GM18868 (cell line): Measurements from ENCODE around the gene E2F7.
"Not testable (repeated sequence)": the region's sequence is repeated elsewhere in the genome, so short reads cannot be mapped to it uniquely, and the experiment has no call there.

Source experiments
- ATAC-seq: cut with Tn5 transposase; IDR thresholded peaks from one replicate; pipeline ENCODE4 v1.9.1; 2021; ENCODE audit warnings: mild to moderate bottlenecking, moderate library complexity; ENCODE audit not compliant: unreplicated experiment

E2F7 gene, protein sequence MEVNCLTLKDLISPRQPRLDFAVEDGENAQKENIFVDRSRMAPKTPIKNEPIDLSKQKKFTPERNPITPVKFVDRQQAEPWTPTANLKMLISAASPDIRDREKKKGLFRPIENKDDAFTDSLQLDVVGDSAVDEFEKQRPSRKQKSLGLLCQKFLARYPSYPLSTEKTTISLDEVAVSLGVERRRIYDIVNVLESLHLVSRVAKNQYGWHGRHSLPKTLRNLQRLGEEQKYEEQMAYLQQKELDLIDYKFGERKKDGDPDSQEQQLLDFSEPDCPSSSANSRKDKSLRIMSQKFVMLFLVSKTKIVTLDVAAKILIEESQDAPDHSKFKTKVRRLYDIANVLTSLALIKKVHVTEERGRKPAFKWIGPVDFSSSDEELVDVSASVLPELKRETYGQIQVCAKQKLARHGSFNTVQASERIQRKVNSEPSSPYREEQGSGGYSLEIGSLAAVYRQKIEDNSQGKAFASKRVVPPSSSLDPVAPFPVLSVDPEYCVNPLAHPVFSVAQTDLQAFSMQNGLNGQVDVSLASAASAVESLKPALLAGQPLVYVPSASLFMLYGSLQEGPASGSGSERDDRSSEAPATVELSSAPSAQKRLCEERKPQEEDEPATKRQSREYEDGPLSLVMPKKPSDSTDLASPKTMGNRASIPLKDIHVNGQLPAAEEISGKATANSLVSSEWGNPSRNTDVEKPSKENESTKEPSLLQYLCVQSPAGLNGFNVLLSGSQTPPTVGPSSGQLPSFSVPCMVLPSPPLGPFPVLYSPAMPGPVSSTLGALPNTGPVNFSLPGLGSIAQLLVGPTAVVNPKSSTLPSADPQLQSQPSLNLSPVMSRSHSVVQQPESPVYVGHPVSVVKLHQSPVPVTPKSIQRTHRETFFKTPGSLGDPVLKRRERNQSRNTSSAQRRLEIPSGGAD

DNA sequence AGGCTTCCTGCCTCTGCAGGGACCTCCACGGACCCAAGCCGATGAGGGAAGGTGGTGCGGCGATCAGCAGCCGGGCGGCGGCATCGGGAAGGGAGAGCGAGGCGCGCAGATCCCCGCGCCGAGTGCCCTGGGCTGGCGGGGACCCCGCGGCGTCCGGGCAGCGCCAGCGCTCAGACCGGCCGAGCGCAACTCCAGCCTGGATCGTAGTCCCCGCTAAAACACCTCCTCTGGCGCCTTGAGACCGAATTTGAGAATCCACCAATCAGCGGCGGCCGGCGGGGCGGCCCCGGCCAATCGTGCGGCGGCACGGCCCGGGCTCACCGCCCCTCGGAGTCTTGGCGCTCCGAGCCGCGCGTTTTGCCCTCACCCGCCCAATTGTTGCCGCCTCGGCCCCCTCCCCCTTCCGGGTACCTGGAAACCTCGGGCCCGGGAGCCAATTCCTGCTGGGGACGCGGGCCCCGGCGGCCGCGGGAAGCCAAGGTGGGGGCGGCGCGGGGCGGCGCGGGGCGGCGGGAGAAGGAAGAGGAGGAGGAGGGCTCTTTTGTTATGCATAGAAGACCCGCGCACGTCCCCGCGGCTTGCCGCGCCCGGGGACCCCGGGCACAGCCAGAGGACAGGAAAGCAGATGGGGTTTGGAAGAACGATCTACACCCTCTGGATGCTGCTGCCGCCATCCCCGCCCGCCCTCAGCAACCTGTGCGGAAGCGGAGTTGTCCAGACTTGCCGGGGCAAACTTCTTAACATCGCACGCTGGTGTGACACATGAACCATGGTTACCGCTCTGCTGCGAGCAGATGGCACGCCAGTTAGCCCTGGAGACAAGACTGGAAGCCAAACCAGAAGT is at the start of gene E2F7:
Gene E2F7, minus strand, starts transcription at position 209 of the 844 bp plus-strand sequence. CDS start 934 bp downstream, outside the sequence.
- ATAC-seq, result peak; percentile 68

DNA sequence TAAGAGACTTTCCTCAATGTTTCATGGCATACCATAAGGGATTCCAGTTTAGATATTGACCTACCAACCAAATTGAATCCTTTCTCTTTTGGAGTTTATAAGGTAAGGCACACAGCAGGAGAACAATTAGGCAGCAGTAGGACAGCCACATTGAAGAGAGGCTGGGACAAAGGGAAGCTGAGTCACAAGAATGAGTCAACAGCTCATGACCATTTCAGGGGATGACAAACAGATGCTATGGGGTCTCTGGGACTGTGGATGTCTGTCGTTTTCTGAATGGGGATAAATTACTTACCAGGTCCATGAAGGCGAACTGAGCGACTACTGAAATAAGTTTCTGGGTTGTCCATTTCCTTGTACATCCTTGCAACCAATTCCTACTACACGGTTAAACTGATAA is 48.6 kb upstream of the E2F7 start:
- ATAC-seq, result no peak

DNA sequence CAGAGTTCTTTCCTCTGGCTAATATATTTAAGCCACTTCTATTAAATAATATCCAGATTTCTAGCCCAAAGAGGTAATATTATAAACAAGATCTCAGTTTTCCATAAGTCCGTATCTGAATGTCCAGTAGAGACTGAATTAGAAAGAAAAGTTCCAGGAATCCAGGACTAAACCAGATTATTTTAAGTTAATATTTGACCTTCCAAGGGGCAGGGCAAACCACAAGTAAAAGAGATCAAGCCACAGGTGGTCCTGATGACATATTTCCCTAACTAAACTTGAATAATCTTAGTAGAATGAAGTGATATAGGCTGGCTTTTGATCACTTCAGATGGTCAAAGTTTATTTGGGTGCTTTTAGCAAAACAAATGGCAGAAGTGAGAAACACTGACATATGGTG is 43.3 kb upstream of the E2F7 start:
- ATAC-seq, result no peak

DNA sequence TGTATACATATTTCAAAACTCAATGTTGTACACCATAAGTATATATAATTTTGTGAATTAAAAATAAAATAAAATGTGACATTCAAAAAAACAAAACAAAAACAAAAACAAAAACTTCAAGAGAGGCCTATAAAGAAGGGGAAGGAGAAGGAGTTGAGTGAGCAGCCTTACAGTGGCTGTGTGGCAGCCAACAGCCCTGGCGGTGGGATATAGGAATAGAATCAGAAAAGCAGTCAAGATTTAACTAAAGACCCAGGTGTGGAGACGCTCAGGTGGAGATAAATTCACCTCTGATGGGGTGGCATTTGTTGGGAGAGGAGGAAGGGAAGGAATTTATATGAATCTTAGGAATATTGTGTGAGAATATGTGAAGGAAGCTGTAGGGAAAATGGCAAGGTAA is 41.8 kb upstream of the E2F7 start:
- ATAC-seq, result no peak

DNA sequence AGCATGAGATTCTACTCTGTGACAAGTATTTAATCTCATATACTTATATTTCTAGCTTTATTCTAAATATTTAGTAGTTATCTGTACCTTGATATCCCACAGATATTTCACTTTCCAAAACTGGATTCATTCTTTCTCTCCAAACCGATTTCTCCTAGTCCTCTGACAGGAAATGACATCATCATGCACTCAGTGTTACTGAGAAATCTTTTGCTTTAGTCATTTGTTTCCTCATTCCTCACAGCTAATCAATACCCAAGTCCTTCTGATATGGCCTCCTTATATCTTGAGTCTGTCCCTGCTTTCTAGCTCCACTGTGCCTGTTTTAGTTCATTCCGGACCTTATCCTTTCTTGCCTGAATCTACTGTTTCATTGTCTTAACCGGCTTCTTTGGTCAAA is 39.4 kb upstream of the E2F7 start:
- ATAC-seq, result no peak

DNA sequence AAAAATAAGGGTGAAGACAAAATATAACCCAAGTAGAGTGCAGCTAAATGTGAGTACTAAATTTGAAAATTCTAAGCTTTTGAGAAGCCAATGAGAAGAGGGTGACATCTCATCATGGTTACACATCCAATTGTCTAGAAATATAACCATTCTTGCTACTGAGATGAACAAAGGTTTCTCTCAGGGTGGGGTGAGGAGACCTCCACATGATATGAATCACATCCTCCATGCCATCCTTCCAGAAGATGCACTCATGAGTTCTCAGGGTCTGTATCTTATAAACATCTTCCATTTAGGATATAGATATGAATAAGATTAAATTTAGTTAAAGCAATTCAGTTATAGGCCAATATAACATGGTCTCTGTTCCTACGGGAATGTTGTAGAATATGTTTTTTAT is 38.9 kb upstream of the E2F7 start:
- no peak for ATAC-seq

DNA sequence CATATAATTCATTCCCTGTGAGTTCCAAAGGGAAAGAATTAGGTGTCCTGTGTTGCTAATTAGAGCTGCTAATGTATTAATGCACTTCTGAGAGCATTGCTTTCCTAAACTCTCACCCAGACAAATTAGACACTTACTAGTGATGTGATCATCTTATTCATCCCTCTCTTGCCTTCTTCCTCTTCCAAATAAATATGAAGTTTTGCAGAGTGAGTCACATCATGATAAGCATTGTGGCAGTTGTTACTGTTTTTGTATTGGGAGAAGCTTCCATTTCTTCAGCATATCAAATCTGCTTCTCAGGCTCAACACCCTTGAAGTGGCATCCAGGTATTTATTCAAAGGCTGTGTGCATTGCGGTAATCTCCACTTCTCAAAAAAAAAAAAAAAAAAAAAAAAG is 37.3 kb upstream of the E2F7 start:
- ATAC-seq, result no peak

DNA sequence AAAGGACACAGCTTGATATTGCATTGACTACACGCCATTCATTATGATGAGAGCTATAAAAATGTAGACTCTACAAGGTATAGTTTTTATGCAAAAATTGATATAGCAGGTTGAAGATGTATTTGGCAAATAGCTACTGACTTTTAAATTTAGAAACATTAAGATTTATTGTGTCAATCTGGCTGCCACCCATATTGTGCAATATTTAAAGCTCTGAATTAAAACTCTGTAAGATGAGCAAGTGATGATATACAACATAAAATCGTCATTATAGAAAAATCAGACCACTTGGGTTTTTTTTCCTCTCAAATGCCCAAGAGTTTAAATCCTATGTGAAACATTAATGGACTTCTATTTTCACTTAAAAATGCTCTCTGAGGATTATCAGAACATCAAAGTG is 36.8 kb upstream of the E2F7 start:
- no peak for ATAC-seq

DNA sequence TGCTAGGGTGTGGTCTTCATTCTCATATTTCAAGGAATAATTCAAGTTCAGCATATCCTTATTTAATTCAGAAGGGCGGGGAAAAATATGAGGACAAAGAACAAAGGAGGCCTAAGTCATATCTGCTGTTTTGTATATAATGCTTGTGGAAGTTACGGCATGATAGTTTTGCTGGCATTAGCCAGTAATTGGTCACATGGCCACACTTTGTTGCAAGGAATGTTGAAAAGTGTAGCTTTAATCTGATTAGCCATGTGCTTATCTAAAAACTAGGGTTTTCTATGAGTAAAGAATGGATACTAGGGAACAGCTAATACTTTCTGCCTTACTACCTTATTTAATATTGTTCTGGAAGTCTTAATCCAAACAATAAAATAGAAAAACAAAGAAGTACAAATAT is 34.4 kb upstream of the E2F7 start:
- ATAC-seq, result no peak

DNA sequence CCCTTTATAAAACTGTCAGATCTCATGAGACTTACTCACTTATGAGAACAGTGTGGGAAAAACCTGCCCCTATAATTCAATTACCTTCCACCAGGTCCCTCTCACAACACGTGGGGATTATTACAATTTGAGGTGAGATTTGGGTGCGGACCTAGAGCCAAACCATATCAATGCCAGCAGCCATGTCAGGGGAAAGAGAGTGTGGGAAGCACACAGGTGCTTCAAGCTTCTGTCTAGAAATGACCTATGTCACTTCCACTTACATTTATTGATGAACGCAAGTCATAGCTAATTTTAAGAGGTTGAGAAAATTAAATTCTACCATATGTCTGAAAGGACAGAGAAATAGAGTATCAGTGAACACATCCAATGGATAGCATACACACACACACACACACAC is 32.5 kb upstream of the E2F7 start:
- ATAC-seq, result no peak

DNA sequence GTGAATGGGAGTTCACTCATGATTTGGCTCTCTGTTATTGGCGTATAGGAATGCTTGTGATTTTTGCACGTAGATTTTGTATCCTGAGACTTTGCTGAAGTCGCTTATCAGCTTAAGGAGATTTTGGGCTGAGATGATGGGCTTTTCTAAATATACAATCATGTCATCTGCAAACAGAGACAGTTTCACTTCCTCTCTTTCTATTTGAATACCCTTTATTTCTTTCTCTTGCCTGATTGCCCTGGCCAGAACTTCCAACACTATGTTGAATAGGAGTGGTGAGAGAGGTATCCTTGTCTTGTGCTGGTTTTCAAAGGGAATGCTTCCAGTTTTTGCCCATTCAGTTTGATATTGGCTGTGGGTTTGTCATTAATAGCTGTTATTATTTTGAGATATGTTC is 26.9 kb upstream of the E2F7 start:
- ATAC-seq, result not testable (repeated sequence)

DNA sequence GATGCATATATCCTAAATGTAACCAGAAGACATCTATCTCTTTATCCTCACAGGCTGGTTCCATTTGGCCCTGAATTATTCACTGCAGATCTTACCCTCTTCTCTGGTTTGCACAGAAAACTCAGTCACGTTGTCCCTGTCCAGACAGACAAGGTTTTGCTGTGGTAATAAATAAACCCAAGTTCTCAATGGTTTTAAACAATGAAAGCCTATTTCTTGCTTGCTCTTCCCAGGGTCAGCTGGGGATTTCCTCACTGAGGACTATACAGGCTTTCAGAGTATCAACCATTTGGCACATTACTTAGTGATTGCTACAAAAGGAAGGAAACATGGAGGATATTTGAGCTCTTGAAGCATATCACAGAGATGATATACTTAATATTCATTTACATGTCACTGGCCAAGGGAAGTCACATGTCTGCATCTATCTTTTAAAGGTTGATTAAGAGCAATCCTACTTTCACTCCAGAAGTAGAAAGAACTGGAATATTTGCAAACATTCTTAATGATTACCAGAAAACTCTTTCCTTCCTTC is 24.4 kb upstream of the E2F7 start:
- ATAC-seq, result no peak

DNA sequence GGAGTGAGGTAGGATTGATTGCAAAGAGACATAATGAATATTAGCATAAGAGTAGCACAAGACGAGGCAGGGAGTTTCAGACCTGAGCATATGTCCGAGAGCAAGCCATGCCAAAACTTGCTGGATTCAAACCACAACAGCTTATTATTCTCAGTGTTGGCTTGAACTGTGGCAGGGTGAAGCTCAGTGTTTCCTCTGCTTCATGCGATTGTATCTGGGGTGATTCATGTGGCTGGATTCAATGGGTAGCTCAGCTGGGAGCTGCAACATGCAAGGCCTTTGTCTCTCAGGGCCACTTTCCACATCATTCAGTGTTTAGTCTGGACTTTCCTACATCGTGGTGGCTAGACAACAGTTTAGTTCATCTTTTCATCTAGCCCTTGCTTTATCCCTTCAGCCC is 22.1 kb upstream of the E2F7 start:
- ATAC-seq, result no peak

DNA sequence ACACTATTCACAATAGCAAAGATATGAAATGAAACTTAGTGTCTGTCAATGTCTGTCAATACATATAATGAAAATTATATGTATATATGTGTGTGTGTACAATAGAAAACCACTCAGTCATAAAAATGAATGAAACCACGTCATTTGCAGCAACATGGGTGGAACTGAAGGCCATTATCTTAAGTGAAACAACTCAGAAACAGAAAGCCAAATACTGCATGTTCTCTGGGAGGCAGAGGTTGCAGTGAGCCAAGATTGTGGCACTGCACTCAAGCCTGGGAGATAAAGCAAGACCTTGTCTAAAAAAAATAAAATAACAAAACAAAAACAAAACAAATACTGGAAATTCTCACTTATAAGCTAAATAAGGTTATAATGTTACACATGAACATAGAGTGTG is 16.7 kb upstream of the E2F7 start:
- ATAC-seq, result no peak

DNA sequence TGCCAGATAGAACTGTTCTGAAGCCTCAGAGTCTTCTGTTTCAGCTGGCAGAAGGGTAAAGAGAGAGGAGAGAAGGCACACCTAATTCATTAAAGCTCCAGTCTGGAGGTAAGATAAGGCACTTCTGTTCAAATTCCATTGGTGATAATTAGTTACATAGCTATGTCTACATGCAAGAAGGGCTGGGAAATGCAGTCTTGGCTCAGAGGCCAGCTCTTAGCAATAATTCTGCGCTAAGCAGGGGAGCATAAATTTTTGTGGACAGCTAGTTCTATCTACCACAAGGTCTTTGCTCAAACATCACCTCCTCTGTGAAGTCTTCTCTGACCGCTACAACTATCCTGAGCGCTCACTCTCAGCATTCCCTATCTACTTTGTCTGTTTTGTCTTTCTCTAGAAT is 14.3 kb upstream of the E2F7 start:
- no peak for ATAC-seq

DNA sequence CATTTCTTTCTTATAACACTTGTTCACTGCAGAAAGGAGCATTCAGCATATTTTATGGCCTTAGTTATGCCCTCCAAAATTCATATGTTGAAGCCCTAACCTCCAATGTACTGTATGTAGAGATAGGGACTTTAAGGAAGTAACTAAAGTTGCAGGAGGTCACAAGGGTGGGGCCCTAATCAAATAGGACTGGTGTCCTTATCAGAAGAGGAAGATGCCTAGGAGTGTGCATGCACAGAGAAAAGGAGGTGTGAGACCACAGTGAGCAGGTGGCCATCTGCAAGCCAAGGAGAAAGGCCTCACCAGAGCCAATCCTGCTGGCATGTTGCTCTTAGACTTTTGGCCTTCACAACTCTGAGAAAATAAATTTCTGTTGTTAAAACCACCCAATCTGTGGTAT is 12.9 kb upstream of the E2F7 start:
- ATAC-seq, result no peak

DNA sequence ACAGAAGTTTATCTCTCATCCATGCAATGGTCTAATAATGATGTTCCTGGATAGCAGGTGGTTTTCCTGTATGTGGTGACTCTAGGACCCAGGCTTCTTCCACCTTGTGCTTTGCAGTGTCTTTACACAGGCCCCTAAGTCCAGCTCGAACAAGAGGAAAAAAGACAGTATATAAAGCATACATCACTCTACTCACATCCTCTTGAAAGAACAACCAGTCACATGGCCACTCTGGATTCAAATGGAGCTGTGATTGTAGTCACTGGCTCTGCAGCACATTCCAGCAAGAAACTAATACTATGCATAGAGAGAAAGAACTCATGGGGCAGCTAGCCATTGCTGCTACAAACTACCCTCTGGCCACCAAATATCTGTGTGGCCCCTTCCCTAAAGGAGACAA is 11.5 kb upstream of the E2F7 start:
- no peak for ATAC-seq

DNA sequence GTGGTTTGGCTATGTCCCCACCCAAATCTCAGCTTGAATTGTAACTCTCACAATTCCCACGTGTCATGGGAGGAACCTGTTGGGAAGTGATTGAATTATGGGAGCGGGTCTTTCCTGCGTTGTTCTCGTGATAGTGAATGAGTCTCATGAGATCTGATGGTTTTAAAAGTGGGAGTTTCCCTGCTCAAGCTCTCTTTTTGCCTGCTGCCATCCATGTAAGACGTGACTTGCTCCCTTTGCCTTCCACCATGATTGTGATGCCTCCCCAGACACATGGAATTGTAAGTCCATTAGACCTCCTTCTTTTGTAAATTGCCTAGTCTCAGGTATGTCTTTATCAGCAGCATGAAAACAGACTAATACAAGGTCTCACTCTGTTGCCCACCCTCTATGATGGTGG is 8.5 kb upstream of the E2F7 start:
- not testable (repeated sequence) for ATAC-seq

DNA sequence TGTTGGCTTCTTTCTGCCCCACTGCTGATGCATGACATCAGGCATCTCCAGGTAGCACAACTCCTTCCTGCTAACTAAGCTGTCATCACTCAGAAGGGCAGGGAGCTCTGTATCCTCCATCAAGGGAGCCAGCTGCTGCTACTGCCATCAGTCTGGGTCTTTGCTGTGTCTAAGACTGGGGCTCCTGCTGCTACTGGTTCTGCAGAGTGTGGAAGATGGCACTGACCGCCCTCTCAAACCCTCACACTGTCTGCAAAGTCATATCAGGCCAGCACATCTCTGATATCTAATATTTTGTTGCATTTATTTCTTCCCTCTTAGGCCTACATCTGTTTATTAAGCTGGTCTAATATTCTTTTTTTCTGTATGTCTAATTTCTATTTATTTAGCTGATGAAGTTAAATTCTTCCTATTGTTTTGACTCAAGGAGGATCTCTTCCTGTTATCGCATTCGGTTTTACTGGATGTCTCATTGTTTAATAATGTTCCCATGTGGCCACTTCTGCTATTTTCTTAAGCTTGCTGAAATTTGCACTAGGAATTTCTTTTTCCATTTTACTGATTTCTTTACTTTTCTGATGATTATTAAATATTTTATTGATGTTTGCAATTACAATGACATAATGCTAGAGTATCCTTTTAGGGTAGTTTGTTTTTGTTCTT is 7.6 kb upstream of the E2F7 start:
- no peak for ATAC-seq

DNA sequence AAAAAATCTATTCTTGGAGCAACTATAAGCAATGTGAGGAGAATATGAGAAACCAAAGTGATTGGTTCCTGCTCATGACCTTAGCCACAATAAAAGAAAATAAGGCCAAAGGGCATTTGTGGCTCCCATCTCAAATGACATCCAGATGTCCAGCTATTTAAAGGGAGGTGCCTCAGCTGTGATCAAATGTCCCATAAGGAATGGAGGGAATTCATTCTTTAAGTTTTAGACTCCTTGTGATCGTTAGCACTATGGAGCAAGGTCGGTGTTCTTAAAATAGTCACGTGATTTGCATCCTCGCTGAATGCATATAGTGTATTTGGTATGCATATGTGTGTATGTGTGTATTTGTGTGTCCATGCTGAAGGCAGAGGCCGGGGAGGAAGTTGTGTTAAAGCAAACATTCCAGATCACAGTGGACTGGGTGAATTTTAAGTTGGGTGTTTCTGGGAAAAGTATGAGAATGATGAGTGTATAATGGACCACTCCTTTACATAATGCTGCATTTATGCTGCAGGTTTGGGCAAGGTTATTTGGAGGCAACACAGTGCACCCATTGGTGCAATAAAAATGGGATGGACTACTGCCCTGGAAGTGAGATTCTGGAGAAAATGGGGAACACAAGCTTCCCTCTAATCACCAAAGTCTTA is 5.6 kb upstream of the E2F7 start:
- no peak for ATAC-seq
